ENCODE results near the gene TMEM44. TPM values are rescaled to one million over a fixed set of nuclear protein-coding genes. Genes with fewer than 3 reads are reported as not detected.

TMEM44 gene
- total RNA-seq, 4 donors from 2014 or later = 3.0 to 5.4 (median 3.1) TPM

- intact Hi-C loops (cut with DNase I; ENCODE audit: low total_unique reads) = no loop called here
- ATAC-seq (no peak), DNase-seq (no peak)
- H3K9me3 ChIP-seq = no peaks in the 10 kb centered on the region
- TF ChIP-seq CTCF (IDR thresholded peaks at IDR 0.05 in 4 of 5, conservative IDR thresholded peaks at IDR 0.05 in 1 of 5) (no peak), POLR2A (IDR thresholded peaks at IDR 0.05) (no peak)
- no peak overlapping the region for H3K27ac ChIP-seq
- no peaks in the 10 kb centered on the region for H3K27me3 ChIP-seq
- H3K4me1 ChIP-seq = no peaks in the 10 kb centered on the region
- peaks cover 0 to 61% of the 10 kb centered on the region in 2 donors for H3K36me3 ChIP-seq
- no peak overlapping the region for H3K4me3 ChIP-seq
- in situ Hi-C loops (cut with MboI; ENCODE audit: low sequenced_read_pairs in 4 of 4) = no loop called here
Measured at GRCh38 chr3:194664857-194665256, 31.6 kb upstream of the TMEM44 start.

- ATAC-seq = no peak
- Histone ChIP-seq H3K9me3 (no peaks in the 10 kb centered on the region), H3K36me3 (peaks cover 0 to 71% of the 10 kb centered on the region in 2 donors), H3K27ac (peak overlapping the region in 3 of 4 donors; percentile 40 to 52 (median 43)), H3K4me3 (no peak overlapping the region), H3K4me1 (peaks cover 0 to 4% of the 10 kb centered on the region in 2 donors), H3K27me3 (no peaks in the 10 kb centered on the region)
- intact Hi-C loops (cut with DNase I; ENCODE audit: low total_unique reads) (no loop called here), in situ Hi-C loops (cut with MboI; ENCODE audit: low sequenced_read_pairs in 4 of 4) (no loop called here)
- TF ChIP-seq CTCF (IDR thresholded peaks at IDR 0.05 in 4 of 5, conservative IDR thresholded peaks at IDR 0.05 in 1 of 5) (no peak), POLR2A (IDR thresholded peaks at IDR 0.05) (no peak)
- no peak for DNase-seq
Measured at GRCh38 chr3:194661946-194662345, 28.7 kb upstream of the TMEM44 start.

DNA sequence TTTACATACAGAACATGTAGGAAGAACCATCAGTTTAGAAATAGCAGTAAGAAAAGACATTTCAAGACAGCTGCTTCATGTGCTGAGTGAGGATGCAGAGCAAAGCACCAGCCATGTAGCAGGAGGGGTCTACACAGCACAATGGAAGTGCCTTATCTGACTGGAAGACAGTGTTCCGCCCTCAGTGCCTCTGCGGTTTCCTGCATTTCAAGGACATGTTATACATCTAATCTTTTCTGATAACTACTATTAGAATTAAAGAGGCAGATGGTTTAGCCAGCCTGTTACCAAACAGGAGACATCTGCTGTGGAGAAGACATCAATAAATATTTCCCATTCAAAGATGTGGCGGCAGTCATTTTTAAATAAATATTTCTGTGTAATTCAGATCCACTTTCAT lies 28.2 kb upstream of the TMEM44 start:
- intact Hi-C loops (cut with DNase I; ENCODE audit: low total_unique reads) = no loop called here
- TF ChIP-seq CTCF (IDR thresholded peaks at IDR 0.05 in 4 of 5, conservative IDR thresholded peaks at IDR 0.05 in 1 of 5) (no peak), POLR2A (IDR thresholded peaks at IDR 0.05) (no peak)
- no peak for DNase-seq
- H3K27ac ChIP-seq = peak overlapping the region in 3 of 4 donors; percentile 40 to 52 (median 43)
- H3K27me3 ChIP-seq = no peaks in the 10 kb centered on the region
- ATAC-seq = no peak
- in situ Hi-C loops (cut with MboI; ENCODE audit: low sequenced_read_pairs in 4 of 4) = no loop called here
- no peaks in the 10 kb centered on the region for H3K9me3 ChIP-seq
- peaks cover 0 to 66% of the 10 kb centered on the region in 2 donors for H3K36me3 ChIP-seq
- H3K4me1 ChIP-seq = peaks cover 0 to 4% of the 10 kb centered on the region in 2 donors
- H3K4me3 ChIP-seq = no peak overlapping the region

DNA sequence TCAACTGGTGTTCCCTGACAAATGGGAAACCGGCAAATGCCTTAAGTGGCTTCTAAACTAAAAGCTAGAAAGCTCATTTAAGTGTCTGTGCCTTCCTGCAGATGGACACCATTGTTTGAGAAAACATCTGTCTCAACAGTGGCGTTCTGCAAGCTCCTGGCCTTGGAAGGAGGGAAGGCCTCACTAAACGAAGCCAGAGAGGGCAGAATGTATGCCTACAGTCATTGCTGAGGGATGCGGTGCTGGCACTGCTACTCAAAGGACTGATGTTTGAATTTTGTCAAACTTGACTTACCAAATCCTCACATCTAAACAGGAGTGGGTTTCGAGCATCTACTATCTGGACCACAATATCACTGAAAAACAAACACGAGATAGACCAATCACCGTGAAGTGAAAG lies 26.6 kb upstream of the TMEM44 start:
- intact Hi-C loops (cut with DNase I; ENCODE audit: low total_unique reads) = no loop called here
- Histone ChIP-seq H3K36me3 (peaks cover 0 to 50% of the 10 kb centered on the region in 2 donors), H3K4me1 (peaks cover 0 to 4% of the 10 kb centered on the region in 2 donors), H3K27me3 (no peaks in the 10 kb centered on the region), H3K4me3 (no peak overlapping the region), H3K27ac (peak overlapping the region in 2 of 4 donors; percentile 32 to 70), H3K9me3 (no peaks in the 10 kb centered on the region)
- in situ Hi-C loops (cut with MboI; ENCODE audit: low sequenced_read_pairs in 4 of 4) = no loop called here
- no peak for ATAC-seq
- TF ChIP-seq POLR2A (IDR thresholded peaks at IDR 0.05) (no peak), CTCF (IDR thresholded peaks at IDR 0.05 in 4 of 5, conservative IDR thresholded peaks at IDR 0.05 in 1 of 5) (no peak)
- DNase-seq = no peak
